HEK293 (cell line): ENCODE results near the gene TRIB2.

Experiments used
- GLI4 ChIP-seq: fragments of 450-650 bp; formaldehyde crosslinking; IDR thresholded peaks from 2 replicates; pipeline ENCODE4 v1.5.1; 2016; ENCODE audit warnings: missing biosample characterization, missing genetic modification characterization
- HOXC10 ChIP-seq: sonication (generic); formaldehyde crosslinking; IDR thresholded peaks from 2 replicates; pipeline ENCODE4 v1.8.1; 2023; ENCODE audit warnings: mild to moderate bottlenecking, missing genetic modification reagents
- RBAK ChIP-seq: fragments of 450-650 bp; formaldehyde crosslinking; IDR thresholded peaks from 2 replicates; pipeline ENCODE4 v1.5.1; 2016; ENCODE audit warnings: missing biosample characterization, missing genetic modification characterization
- YY1 ChIP-seq: fragments of 450-650 bp; formaldehyde crosslinking; IDR thresholded peaks from 2 replicates; pipeline ENCODE4 v1.5.1; 2018; ENCODE audit warnings: missing biosample characterization, missing genetic modification characterization
- ZBTB10 ChIP-seq: fragments of 450-650 bp; formaldehyde crosslinking; IDR thresholded peaks from 2 replicates; pipeline ENCODE4 v1.5.1; 2016; ENCODE audit warnings: missing biosample characterization, missing genetic modification characterization
- ZNF302 ChIP-seq: fragments of 450-650 bp; formaldehyde crosslinking; IDR thresholded peaks from 2 replicates; pipeline ENCODE4 v1.5.1; 2016; ENCODE audit warnings: missing biosample characterization, missing genetic modification characterization, low read depth
- ZNF416 ChIP-seq: fragments of 450-650 bp; formaldehyde crosslinking; IDR thresholded peaks from 2 replicates; pipeline ENCODE4 v1.5.1; 2016; ENCODE audit warnings: missing biosample characterization, missing genetic modification characterization
- ZSCAN16 ChIP-seq: fragments of 450-650 bp; formaldehyde crosslinking; IDR thresholded peaks from 2 replicates; pipeline ENCODE4 v1.5.1; 2016; ENCODE audit warnings: missing biosample characterization, missing genetic modification characterization
- TF ChIP-seq, protein P1 (sequence below): fragments of 450-650 bp; formaldehyde crosslinking; IDR thresholded peaks from 2 replicates; pipeline ENCODE4 v1.5.1; 2016; ENCODE audit warnings: missing biosample characterization, missing genetic modification characterization

- TF ChIP-seq, protein P1, sequence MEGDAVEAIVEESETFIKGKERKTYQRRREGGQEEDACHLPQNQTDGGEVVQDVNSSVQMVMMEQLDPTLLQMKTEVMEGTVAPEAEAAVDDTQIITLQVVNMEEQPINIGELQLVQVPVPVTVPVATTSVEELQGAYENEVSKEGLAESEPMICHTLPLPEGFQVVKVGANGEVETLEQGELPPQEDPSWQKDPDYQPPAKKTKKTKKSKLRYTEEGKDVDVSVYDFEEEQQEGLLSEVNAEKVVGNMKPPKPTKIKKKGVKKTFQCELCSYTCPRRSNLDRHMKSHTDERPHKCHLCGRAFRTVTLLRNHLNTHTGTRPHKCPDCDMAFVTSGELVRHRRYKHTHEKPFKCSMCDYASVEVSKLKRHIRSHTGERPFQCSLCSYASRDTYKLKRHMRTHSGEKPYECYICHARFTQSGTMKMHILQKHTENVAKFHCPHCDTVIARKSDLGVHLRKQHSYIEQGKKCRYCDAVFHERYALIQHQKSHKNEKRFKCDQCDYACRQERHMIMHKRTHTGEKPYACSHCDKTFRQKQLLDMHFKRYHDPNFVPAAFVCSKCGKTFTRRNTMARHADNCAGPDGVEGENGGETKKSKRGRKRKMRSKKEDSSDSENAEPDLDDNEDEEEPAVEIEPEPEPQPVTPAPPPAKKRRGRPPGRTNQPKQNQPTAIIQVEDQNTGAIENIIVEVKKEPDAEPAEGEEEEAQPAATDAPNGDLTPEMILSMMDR (tag by site-specific recombination), result no peak
- no peak for TF ChIP-seq YY1 (tag by site-specific recombination)
- TF ChIP-seq ZNF416 (tag by site-specific recombination), result no peak
- no peak for TF ChIP-seq HOXC10
- TF ChIP-seq ZBTB10 (tag by site-specific recombination), result no peak
- no peak for TF ChIP-seq RBAK (tag by site-specific recombination)
- no peak for TF ChIP-seq ZSCAN16 (tag by site-specific recombination)
- TF ChIP-seq GLI4, result no peak
- no peak for TF ChIP-seq ZNF302
These were observed 34.7 kb upstream of the TRIB2 start for GRCh38 chr2:12682017-12682416.
